ENCODE data around the gene DNM3. TPM values are rescaled to one million over a fixed set of nuclear protein-coding genes. Genes with fewer than 3 reads are reported as not detected.

DNM3 gene
- total RNA-seq, 1 donor from 2014 or later = 2.7 TPM

- Histone ChIP-seq H3K27me3 (ENCODE audit: control insufficient read depth, insufficient read depth, low read length) (no peaks in the 10 kb centered on the region), H3K36me3 (ENCODE audit: control insufficient read depth, insufficient read depth, low read length) (no peaks in the 10 kb centered on the region), H3K4me3 (ENCODE audit: low read depth, low read length) (no peak overlapping the region)
- no peak for DNase-seq (ENCODE audit: low read depth)
- TF ChIP-seq CTCF (IDR thresholded peaks at IDR 0.05; ENCODE audit: insufficient read depth, low read length, poor library complexity, severe bottlenecking) = no peak
Observed at GRCh38 chr1:172398193-172398592, 556.9 kb downstream of the DNM3 start.

- Histone ChIP-seq H3K4me3 (ENCODE audit: low read depth, low read length) (no peak overlapping the region), H3K27me3 (ENCODE audit: control insufficient read depth, insufficient read depth, low read length) (no peaks in the 10 kb centered on the region), H3K36me3 (ENCODE audit: control insufficient read depth, insufficient read depth, low read length) (no peaks in the 10 kb centered on the region)
- TF ChIP-seq CTCF (IDR thresholded peaks at IDR 0.05; ENCODE audit: insufficient read depth, low read length, poor library complexity, severe bottlenecking) = peak; percentile 45
- DNase-seq (ENCODE audit: low read depth) = peak; percentile 76
Observed at GRCh38 chr1:172398970-172399755, 557.9 kb downstream of the DNM3 start.

- Histone ChIP-seq H3K27me3 (ENCODE audit: control insufficient read depth, insufficient read depth, low read length) (no peaks in the 10 kb centered on the region), H3K36me3 (ENCODE audit: control insufficient read depth, insufficient read depth, low read length) (no peaks in the 10 kb centered on the region), H3K4me3 (ENCODE audit: low read depth, low read length) (no peak overlapping the region)
- no peak for TF ChIP-seq CTCF (IDR thresholded peaks at IDR 0.05; ENCODE audit: insufficient read depth, low read length, poor library complexity, severe bottlenecking)
- DNase-seq (ENCODE audit: low read depth) = no peak
Observed at GRCh38 chr1:172399756-172400721, 558.7 kb downstream of the DNM3 start.

- Histone ChIP-seq H3K4me3 (ENCODE audit: low read depth, low read length) (no peak overlapping the region), H3K36me3 (ENCODE audit: control insufficient read depth, insufficient read depth, low read length) (no peaks in the 10 kb centered on the region), H3K27me3 (ENCODE audit: control insufficient read depth, insufficient read depth, low read length) (no peaks in the 10 kb centered on the region)
- no peak for TF ChIP-seq CTCF (IDR thresholded peaks at IDR 0.05; ENCODE audit: insufficient read depth, low read length, poor library complexity, severe bottlenecking)
- DNase-seq (ENCODE audit: low read depth) = no peak
Observed at GRCh38 chr1:172400722-172401105, 559.4 kb downstream of the DNM3 start.

GRCh38 chr1:172401477-172401876, 560.2 kb downstream of the DNM3 start:
- TF ChIP-seq CTCF (IDR thresholded peaks at IDR 0.05; ENCODE audit: insufficient read depth, low read length, poor library complexity, severe bottlenecking) = no peak
- Histone ChIP-seq H3K4me3 (ENCODE audit: low read depth, low read length) (no peak overlapping the region), H3K36me3 (ENCODE audit: control insufficient read depth, insufficient read depth, low read length) (no peaks in the 10 kb centered on the region), H3K27me3 (ENCODE audit: control insufficient read depth, insufficient read depth, low read length) (no peaks in the 10 kb centered on the region)
- DNase-seq (ENCODE audit: low read depth) = no peak
